Fibroblast of mammary gland (primary cell): Measurements from ENCODE around the gene PRXL2C.
"Not testable (repeated sequence)": the region's sequence is repeated elsewhere in the genome, so short reads cannot be mapped to it uniquely, and the experiment has no call there.

ENCODE experiments used
- DNase-seq: peaks from one replicate; pipeline ENCODE4 v3.0.0-alpha.2; 2010; ENCODE audit warnings: low read depth
- H3K4me3 ChIP-seq: 2 replicates; pipeline ENCODE4 v1.5.1; 2011; ENCODE audit warnings: low read depth, mild to moderate bottlenecking, low read length, moderate library complexity; ENCODE audit not compliant: control insufficient read depth
- CTCF ChIP-seq: conservative IDR thresholded peaks from 2 replicates; pipeline ENCODE4 v1.5.1; 2011; ENCODE audit warnings: low read depth, low read length, inconsistent platforms; ENCODE audit not compliant: control insufficient read depth, insufficient read depth

Gene PRXL2C

DNA sequence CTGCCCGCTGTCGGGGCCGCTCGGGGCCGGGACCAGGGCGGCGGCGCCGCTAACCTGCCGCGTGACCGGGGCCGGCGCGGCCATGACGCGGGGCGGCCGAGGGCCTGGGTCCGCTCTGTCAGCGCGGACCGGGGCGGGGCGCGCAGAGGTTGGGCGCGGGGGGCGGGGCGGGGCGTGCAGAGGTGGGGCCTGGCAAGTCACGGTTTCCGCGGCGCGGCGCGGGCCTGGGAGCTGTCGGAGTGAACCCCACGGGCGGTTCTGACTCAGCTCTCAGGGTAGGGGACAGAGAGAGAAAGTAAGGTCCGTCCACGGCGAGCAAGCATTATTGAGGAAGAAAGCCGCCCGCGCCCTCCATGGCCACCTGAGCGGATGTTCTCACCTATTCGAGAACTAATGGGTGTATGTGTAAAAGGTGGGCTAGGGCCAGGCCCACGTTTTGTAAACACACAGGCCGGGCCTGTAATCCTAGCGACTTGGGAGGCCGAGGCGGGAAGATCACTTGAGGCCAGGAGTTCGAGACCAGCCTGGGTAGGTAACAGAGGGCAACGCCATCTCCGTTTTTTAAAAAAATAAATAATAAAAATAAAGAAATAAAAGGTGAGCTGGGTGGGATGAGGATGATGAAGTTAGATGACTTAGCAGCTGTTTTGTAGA, at the start of gene PRXL2C:
PRXL2C (minus strand) TSS at position 120 of the 654 bp plus-strand sequence; CDS start at position 84, 36 bp downstream.
- peak within 1 kb of the TSS; percentile 68 for H3K4me3 ChIP-seq
- peak; percentile 61 for DNase-seq
- TF ChIP-seq CTCF = no peak

- H3K4me3 ChIP-seq, DNase-seq: not testable (repeated sequence)
Measured at GRCh38 chr9:96700721-96701375, 45.7 kb upstream of the PRXL2C start.

- H3K4me3 ChIP-seq = no peak overlapping the region
- DNase-seq = no peak
- no peak for TF ChIP-seq CTCF
Measured at GRCh38 chr9:96691326-96691725, 36.2 kb upstream of the PRXL2C start.

DNA sequence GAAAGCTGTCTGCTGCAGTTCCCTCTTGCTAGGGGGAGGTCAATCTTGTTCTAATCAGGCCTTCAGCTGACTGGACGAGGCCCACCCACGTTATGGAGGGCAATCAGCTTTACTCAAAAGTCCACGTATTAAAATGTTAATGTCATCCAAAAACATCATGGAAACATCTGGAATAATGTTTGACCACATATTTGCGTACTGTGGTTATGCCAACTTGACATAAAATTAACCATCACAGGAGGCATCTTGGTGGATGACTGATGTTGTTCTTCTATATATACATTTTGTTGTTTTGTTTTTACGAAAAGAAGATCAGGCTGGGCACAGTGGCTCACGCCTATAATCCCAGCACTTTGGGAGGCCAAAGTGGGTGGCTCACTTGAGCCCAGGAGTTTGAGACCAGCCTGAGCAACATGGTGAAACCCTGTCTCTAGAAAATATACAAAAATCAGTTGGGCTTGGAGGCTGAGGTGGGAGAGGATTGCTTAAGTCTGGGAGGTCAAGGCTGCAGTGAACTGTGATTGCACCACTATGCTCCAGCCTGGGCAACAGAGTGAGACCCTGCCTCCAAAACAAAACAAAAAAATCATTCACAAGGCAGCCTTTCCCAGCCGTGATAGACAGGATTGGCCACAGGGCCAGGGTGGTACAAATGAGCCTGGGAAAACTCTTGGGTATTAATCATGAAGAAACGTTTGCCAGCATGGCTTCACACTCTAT, 33.8 kb upstream of the PRXL2C start:
- TF ChIP-seq CTCF = no peak
- H3K4me3 ChIP-seq = no peak overlapping the region
- no peak for DNase-seq

- no peak for TF ChIP-seq CTCF
- H3K4me3 ChIP-seq = no peak overlapping the region
- DNase-seq = no peak
Measured at GRCh38 chr9:96688187-96688586, 33.1 kb upstream of the PRXL2C start.

DNA sequence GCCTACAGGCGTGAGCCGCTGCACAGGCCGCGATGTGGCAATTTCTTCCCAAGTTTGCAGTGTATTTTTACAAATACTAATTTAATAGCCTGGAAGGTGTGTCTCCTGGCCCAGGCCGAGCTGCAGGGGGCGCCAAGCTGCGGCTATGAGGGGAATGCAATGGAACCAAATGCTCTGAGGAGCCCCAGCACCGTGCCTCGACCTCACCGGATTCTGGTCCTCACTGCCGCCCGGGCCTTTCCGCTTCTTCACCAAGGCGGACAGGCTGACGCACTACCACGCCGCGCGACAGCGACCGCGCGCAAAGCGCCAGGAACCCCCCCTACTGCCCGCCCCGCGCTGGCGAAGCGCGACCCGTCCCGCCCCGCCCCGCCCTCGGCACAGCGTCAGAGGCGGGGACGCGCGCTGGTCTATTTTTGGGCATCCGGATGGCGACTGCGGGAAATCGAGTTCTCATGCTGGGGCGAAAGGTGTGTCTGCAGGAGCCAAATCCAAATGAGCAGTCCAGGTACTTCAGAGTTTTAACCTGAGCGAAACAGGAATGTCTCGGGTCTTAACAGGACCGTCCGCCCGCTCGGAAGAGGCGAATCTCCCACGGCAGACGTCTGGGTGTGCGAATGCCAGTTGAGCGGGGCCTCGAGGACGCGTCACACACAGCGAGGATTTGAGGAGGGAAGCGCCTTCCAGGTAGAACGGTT, 31.7 kb upstream of the PRXL2C start:
- TF ChIP-seq CTCF = peak; percentile 66
- peak overlapping the region; percentile 60 for H3K4me3 ChIP-seq
- peak; percentile 77 for DNase-seq
